ENCODE results near the gene C5orf63. TPM values are rescaled to one million over a fixed set of nuclear protein-coding genes. Genes with fewer than 3 reads are reported as not detected.

Gene C5orf63
- total RNA-seq, 3 donors from 2014 or later, result 2.4 to 5.6 (median 4.0) TPM

- intact Hi-C loops (cut with DNase I; ENCODE audit: low total_unique reads), result no loop called here
- Histone ChIP-seq H3K9me3 (no peaks in the 10 kb centered on the region), H3K27me3 (no peaks in the 10 kb centered on the region), H3K36me3 (no peaks in the 10 kb centered on the region), H3K27ac (no peak overlapping the region), H3K4me1 (no peaks in the 10 kb centered on the region), H3K4me3 (no peak overlapping the region)
- TF ChIP-seq POLR2AphosphoS5 (IDR thresholded peaks at IDR 0.05) (no peak), CTCF (IDR thresholded peaks at IDR 0.05) (no peak), POLR2A (IDR thresholded peaks at IDR 0.05) (no peak)
- no peak for DNase-seq (ENCODE audit: low spot score in 2 of 2)
These were observed 71.5 kb downstream of the C5orf63 start for GRCh38 chr5:127001621-127002296.

Other genes with a start within 250 kb of the C5orf63 start
- gene MARCHF3, start 42.9 kb downstream of the C5orf63 start, total RNA-seq, result 10 to 100 TPM in 2 of 3 donors, 1 to 10 TPM in 1; 7.5 to 16.1 (median 11.6) TPM
- 10 to 100 TPM in 1 of 3 donors, 1 to 10 TPM in 1, under 1 TPM in 1; 0.48 to 14.4 (median 2.3) TPM for gene MEGF10, start 217.3 kb upstream of the C5orf63 start, total RNA-seq

All from breast epithelium (tissue), 4 donors.